ENCODE data around the gene OGFR. TPM values are rescaled to one million over a fixed set of nuclear protein-coding genes. Genes with fewer than 3 reads are reported as not detected.

The OGFR gene
- polyA plus RNA-seq, 1 donor (not counting 4 experiments of a cell fraction or from before 2014, with no cell fraction given), result 39.8 TPM

GRCh38 chr20:62772990-62773844, 31.4 kb upstream of the OGFR start:
- H2AFZ ChIP-seq (ENCODE audit: control insufficient read depth, low read length), result no peak overlapping the region
- no peaks in the 10 kb centered on the region for H3K36me3 ChIP-seq (ENCODE audit: control insufficient read depth in 2 of 2, extremely low read depth in 1 of 2, insufficient read depth in 2 of 2, low read length in 2 of 2)
- no peak for TF ChIP-seq CTCF (optimal IDR thresholded peaks at IDR 0.05 in 1 of 3, IDR thresholded peaks at IDR 0.05 in 1 of 3, conservative IDR thresholded peaks at IDR 0.05 in 1 of 3; ENCODE audit: extremely low read depth in 1 of 3, insufficient read depth in 2 of 3, low read length in 3 of 3)
- no peak for TF ChIP-seq EZH2 (IDR thresholded peaks at IDR 0.05; ENCODE audit: low read length)
- peak; percentile 87 for FAIRE-seq
- H3K27ac ChIP-seq (ENCODE audit: control insufficient read depth, insufficient read depth, low read length), result peak overlapping the region; percentile 7
- dilution Hi-C loops (cut with MboI; ENCODE audit: extremely low pct_ligation_motif_present, low sequenced_read_pairs), result no loop called here
- H3K9me3 ChIP-seq (ENCODE audit: control insufficient read depth, low read depth, low read length), result no peaks in the 10 kb centered on the region
- H3K9me1 ChIP-seq (ENCODE audit: control insufficient read depth, extremely low read depth, insufficient read depth, low read length), result no peaks in the 10 kb centered on the region
- H4K20me1 ChIP-seq (ENCODE audit: control insufficient read depth, extremely low read depth, insufficient read depth, low read length), result no peaks in the 10 kb centered on the region
- H3K4me1 ChIP-seq (ENCODE audit: control insufficient read depth, extremely low read depth, insufficient read depth, low read length), result peaks cover 31% of the 10 kb centered on the region
- H3K27me3 ChIP-seq (ENCODE audit: control insufficient read depth, extremely low read depth, insufficient read depth, low read length), result no peaks in the 10 kb centered on the region
- H3K4me2 ChIP-seq (ENCODE audit: control insufficient read depth, extremely low read depth, insufficient read depth, low read depth, low read length), result peak overlapping the region; percentile 58
- H3K9ac ChIP-seq (ENCODE audit: control insufficient read depth, extremely low read depth, insufficient read depth, low read length), result peak overlapping the region; percentile 36
- no peaks in the 10 kb centered on the region for H3K79me2 ChIP-seq (ENCODE audit: control insufficient read depth, insufficient read depth, low read length)
- peak overlapping the region in 1 of 3 experiments; percentile 38 for H3K4me3 ChIP-seq (ENCODE audit: control insufficient read depth in 2 of 3, extremely low read depth in 1 of 3, insufficient read depth in 2 of 3, low read depth in 1 of 3, low read length in 3 of 3)
- no peak for DNase-seq (ENCODE audit: low read depth, low spot score)

- no peaks in the 10 kb centered on the region for H3K9me1 ChIP-seq (ENCODE audit: control insufficient read depth, extremely low read depth, insufficient read depth, low read length)
- H3K4me1 ChIP-seq (ENCODE audit: control insufficient read depth, extremely low read depth, insufficient read depth, low read length), result peaks cover 22% of the 10 kb centered on the region
- no peak overlapping the region for H3K27ac ChIP-seq (ENCODE audit: control insufficient read depth, insufficient read depth, low read length)
- H3K36me3 ChIP-seq (ENCODE audit: control insufficient read depth in 2 of 2, extremely low read depth in 1 of 2, insufficient read depth in 2 of 2, low read length in 2 of 2), result no peaks in the 10 kb centered on the region
- H3K9me3 ChIP-seq (ENCODE audit: control insufficient read depth, low read depth, low read length), result no peaks in the 10 kb centered on the region
- DNase-seq (ENCODE audit: low read depth, low spot score) (no peak), FAIRE-seq (no peak)
- no peak overlapping the region for H3K4me2 ChIP-seq (ENCODE audit: control insufficient read depth, extremely low read depth, insufficient read depth, low read depth, low read length)
- dilution Hi-C loops (cut with MboI; ENCODE audit: extremely low pct_ligation_motif_present, low sequenced_read_pairs), result no loop called here
- H3K27me3 ChIP-seq (ENCODE audit: control insufficient read depth, extremely low read depth, insufficient read depth, low read length), result no peaks in the 10 kb centered on the region
- no peak overlapping the region for H2AFZ ChIP-seq (ENCODE audit: control insufficient read depth, low read length)
- TF ChIP-seq EZH2 (IDR thresholded peaks at IDR 0.05; ENCODE audit: low read length), result no peak
- TF ChIP-seq CTCF (optimal IDR thresholded peaks at IDR 0.05 in 1 of 3, IDR thresholded peaks at IDR 0.05 in 1 of 3, conservative IDR thresholded peaks at IDR 0.05 in 1 of 3; ENCODE audit: extremely low read depth in 1 of 3, insufficient read depth in 2 of 3, low read length in 3 of 3), result no peak
- no peaks in the 10 kb centered on the region for H3K79me2 ChIP-seq (ENCODE audit: control insufficient read depth, insufficient read depth, low read length)
- no peak overlapping the region for H3K4me3 ChIP-seq (ENCODE audit: control insufficient read depth in 2 of 3, extremely low read depth in 1 of 3, insufficient read depth in 2 of 3, low read depth in 1 of 3, low read length in 3 of 3)
- no peak overlapping the region for H3K9ac ChIP-seq (ENCODE audit: control insufficient read depth, extremely low read depth, insufficient read depth, low read length)
- H4K20me1 ChIP-seq (ENCODE audit: control insufficient read depth, extremely low read depth, insufficient read depth, low read length), result no peaks in the 10 kb centered on the region
These were observed 30.6 kb upstream of the OGFR start for GRCh38 chr20:62773845-62774714.

Data from keratinocyte (primary cell).